HG02840 (cell line): Measurements from ENCODE around the gene ARF6.
"Not testable (repeated sequence)": the region's sequence is repeated elsewhere in the genome, so short reads cannot be mapped to it uniquely, and the experiment has no call there.

Source experiments
- ATAC-seq: cut with Tn5 transposase; IDR thresholded peaks from one replicate; pipeline ENCODE4 v1.9.1; 2021; ENCODE audit warnings: mild to moderate bottlenecking, moderate library complexity, moderate number of reproducible peaks; ENCODE audit not compliant: unreplicated experiment, low FRiP score

The ARF6 gene

DNA sequence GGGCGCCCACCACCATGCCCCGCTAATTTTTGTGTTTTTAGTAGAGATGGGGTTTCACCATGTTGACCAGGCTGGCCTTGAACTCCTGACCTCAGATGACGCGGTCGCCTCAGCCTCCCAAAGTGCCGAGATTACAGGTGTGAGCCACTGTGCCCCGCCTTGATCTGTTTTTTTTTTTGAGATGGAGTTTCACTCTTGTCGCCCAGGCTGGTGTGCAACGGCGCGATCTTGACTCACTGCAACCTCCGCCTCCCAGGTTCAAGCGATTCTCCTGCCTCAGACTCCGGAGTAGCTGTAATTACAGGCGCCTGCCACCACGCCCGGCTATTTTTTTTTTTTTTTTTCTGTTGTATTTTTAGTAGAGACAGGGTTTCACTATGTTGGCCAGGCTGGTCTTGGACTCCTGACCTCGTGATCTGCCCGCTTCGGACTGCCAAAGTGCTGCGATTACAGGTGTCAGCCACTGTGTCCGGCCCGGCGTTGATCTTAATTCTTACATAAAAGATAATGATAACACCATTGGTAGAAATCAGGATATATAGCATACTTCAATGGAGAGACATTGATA is 9.9 kb downstream of the ARF6 start:
- not testable (repeated sequence) for ATAC-seq

DNA sequence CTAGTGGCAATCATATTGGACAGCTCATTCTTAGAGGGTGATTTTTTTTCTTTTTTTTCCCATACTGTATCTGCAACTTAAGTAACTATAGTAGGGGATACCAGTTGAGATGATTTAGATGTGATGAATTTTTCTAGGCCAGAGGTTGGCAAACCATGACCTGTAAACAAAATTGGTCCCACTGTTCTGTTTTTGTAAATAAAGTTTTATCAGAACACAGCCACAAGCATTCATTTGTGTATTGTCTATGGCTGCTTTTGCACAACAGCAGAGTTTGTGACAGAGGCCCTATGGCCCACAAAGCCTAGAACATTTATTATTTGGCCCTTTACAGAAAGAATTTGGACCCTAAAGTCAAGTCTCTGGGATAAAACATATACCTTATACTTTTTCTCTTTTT is 11.4 kb downstream of the ARF6 start:
- ATAC-seq = no peak

DNA sequence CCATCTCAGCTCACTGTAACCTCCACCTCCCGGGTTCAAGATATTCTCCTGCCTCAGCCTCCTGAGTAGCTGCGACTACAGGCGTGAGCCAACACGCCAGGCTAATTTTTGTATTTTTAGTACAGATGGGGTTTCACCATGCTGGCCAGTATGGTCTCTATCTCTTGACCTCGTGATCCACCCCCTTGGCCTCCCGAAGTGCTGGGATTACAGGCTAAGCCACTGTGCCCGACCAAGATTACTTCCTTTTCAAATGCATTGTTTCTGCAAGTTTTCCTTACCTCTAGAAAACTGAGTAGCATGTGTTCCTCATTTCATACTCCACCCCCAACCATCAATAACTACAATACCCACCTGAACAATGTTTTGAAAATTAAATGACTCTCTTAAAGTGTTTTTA is 13.1 kb downstream of the ARF6 start:
- no peak for ATAC-seq

DNA sequence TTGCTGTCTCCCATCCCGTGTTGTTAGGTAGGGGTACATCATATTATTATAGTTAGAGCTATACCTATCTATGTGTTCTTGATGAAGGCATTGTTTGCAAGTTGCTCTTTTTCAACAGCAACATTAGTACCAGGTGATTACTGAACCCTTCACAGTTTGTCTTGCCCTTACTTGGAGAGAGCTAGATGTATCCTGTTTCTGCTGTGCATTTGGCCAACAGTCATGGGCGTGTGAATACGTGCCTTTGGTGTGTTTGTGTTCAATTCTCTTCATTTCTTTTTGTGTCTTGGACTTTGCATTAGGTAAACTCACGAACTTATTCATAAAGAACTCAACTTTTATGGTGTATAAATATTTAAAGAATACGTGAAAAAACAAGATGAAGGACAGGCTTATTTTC is 14.3 kb downstream of the ARF6 start:
- no peak for ATAC-seq

DNA sequence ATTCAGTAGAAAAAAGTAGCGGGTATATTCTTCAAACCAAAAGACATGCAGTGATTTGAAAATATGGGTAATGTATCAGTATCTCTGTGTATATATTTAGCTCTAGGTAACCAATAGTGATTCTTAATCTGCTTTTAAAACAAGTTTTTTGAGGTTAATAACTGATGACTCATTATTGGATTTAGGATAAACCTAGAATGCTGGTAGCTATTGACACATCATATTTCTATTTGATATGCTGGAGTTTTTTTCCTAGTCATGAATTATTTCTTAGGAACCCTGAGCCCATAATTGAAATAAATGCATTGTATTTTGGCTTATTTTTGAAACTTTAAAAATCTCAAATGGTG is 15.5 kb downstream of the ARF6 start:
- no peak for ATAC-seq

DNA sequence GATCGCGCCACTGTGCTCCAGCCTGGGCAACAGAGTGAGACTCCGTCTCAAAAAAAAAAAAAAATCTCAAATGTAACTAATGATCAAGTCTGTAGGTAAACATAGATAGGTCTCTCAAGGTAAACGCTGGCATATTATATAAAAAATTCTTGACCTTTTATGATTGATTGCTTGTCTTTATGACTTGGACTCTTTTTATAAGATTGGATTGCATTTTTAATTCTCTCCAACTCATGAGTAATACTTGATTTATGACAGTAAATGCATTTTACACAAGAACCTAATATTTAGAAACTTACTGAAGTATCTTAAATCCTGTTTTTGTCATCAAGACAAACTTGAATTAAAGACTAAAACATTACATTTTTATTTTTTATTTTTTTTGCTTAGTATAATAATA is 16.1 kb downstream of the ARF6 start:
- no peak for ATAC-seq

DNA sequence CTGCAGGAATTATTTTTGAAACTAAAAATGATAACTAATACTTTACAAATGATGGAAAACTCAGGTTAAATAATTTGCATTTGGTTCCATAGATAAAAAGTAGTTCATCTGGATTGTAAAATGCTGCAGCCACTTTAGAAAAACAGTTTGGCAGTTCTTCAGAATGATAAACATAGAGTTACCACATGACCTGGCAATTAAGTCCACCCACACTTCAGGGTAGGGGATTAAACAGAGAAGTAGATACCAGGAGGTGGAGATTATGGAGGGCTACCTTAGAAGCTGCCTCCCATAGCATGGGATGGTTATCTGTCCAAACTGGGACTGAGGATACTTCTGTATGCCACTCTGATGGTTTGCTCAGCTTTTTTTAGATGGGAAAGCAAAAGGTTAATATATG is 22.2 kb downstream of the ARF6 start:
- no peak for ATAC-seq

DNA sequence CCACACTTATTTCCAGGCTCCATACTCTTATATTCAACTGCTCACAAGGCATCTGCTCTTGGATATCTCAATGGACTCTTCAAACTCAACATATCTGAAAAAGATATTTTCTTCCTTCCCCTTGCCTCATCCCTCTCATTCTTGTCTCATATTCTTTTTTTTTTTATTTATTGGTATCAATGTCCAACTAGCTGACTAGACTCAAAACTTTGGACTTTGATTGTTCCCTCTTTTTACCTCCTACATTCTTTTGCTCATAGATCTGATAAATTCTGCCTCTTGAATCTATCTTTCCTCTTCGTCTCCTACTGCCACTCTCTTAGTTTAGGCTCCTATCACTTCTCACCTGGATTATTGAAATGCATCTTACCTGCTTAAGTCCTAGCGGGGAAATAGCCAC is 25.8 kb downstream of the ARF6 start:
- no peak for ATAC-seq

DNA sequence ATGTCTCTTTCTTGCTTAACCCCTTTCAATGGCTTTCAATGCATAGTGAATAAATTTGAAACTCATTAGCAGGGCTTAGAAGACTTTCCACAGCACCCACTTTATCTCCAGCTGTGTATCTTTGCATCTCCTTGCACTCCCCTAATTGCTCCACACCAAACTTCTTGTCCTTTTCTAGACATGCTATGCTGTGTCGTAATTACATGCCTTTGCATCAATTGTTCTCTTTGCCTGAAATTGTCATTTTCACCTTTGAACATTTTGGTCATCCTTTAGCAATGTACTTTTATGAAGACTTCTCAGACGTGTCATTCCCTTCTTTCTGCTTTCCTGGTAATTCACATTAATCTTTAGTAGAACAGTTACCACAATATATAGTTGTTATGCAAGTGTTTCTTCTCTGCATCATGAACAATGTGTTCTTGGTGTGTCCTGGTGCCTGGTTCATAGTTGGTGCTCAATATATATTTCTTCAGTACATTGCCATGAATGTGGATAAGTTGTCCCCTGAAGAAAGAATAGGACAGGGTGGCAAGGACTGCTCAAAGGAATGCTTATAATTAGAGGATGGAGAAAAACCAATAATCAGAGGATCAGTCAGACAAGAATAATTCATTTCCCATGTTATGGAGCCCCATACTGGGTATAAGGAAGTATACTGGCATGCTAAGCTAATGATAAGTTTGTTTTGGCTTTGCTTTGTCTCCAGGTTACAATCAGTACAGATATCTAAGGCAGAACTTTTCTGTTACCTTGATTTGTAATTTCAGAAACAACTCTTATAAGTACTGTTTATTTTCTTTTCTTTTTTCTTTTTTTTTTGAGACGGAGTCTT is 27.2 kb downstream of the ARF6 start:
- ATAC-seq = no peak

DNA sequence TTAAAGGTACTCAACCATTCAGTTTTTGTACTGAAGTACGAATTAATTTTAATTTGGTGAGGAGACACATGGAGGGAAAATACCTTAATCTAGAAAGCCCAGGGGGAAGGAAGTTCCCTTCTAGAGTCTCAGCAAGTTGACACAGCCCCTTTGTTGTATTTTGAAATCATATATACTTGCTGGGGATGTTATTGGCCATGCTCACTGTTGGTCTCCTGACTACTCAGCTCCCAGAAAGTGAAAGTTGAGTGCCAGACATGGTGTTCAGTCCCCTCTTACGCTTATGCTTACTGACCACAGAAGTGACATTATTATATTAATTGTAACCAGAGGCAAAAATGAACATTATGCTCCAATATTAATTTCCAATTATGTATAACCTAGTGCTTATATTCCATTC is 28.1 kb downstream of the ARF6 start:
- no peak for ATAC-seq

DNA sequence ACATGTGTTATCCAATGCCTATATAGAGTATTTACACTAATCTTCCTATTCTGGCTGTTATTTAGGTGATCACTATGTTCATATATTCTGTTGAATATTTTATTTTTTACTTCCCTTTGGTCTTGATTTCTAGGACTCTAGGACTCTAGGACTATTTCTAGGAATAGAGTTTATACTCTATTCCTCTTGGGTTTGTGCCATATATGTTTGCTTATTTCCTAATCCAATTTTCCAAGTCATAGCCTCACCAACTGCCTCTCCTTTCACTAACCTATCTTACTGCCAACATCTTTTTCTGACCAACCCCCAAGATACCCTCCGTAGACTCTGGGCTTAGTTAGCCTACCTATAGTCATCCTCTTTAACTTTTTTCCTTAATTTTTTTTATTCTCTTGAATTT is 28.5 kb downstream of the ARF6 start:
- ATAC-seq = no peak

DNA sequence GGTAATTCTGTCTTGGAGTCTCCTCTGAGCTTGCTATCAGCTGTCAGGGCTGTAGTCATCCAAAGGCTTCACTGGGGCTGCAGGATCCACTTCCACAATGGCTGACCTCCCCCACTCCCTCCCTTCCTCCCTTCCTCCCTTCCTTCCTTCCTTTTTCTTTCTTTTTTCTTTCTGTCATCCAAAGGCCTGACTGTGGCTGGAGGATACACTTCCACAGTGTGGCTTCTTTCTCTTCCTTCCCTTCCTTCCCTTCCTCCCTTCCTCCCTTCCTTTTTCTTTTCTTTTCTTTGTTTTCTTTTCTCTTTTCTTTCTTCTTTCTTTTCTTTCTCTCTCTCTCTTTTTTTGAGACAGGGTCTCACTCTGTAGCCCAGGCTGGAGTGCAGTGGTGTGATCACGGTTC is 30.6 kb downstream of the ARF6 start:
- no peak for ATAC-seq

DNA sequence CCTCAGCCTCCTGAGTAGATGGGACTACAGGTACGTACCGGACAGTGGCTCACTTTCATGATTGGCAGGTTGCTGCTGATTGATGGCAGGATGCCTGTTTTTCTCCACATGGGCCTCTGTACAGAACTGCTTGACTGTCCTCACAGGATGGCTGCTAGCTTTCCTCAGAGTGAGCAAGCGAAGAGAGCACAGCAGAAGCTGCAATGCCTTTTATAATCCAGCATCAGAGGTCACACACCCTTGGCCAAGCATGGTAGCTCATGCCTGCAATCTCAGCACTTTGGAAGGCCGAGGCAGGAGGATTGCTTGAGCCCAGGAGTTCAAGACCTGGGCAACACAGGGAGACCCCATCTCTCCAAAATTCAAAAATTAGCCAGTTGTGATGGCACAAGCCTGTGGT is 31.0 kb downstream of the ARF6 start:
- ATAC-seq = no peak

DNA sequence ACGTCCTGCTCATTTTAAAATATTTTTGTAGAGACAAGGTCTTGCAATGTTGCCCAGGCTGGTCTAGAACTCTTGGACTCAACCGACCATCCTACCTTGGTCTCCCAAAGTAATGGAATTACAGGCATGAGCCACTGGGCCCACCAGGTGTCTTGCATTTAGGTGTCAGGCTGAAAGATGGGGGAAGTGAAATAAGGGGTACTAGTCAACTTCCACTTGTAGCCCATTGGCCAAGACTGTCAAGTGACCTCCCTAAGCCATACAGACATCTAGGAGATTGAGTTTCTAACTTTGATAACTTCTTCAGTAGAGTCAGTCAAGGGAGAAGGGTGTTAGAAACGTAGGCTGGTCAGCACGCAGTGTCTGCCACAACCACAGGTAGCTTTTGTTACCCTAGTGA is 32.0 kb downstream of the ARF6 start:
- ATAC-seq = no peak

DNA sequence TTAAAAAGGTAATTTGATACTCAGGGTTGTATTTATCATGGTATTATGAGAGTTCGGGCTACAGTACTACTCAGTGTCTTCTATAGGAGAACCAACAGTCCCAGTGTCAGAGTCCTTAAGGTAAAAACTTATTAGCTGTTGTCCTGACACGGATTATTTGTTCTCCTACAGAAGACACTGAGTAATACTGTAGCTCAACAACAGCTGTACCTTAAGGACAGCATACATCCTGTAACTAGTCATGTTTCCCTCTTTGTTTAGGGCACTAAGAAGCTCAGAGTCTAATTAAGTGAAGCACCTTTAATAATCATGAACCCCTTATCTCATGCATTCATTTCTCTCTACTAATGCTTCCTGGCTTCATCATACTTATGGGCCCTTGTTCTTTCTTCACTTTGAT is 33.9 kb downstream of the ARF6 start:
- no peak for ATAC-seq

DNA sequence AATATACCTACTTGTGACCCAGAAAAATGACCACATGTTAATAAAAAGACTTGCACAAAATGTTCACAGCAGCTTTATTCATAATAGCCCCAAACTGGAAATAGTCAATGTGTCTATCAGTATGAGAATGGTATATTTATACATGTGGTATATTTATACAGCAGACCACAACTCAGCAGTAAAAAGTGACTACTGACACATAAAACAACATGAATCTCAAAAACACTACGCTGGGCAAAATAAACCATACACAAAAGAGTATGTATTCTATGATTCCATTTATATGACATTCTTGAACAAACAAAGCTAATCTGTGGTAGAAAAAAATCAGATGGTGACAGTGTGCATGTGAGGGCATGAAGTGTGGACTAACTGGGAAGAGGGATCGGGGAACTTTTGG is 35.1 kb downstream of the ARF6 start:
- ATAC-seq = no peak

DNA sequence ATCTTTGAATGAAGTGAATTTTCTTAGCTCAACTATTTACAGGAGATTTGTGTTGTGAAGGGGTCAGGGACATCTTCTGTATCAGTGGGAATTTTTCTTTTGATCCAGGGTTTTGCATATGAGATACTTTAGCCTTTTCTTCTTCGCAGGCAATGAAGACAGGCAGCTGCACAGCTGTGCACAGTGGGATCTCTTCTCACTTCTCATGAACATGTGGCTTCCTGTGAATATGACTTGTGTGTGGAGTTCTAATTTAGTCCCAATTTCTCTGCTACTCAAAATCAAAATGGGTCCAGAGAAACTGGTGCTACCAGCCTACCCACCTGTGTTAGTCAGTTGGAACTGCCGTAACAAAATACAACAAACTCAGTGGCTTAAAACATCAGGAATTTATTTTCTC is 37.8 kb downstream of the ARF6 start:
- ATAC-seq = no peak

DNA sequence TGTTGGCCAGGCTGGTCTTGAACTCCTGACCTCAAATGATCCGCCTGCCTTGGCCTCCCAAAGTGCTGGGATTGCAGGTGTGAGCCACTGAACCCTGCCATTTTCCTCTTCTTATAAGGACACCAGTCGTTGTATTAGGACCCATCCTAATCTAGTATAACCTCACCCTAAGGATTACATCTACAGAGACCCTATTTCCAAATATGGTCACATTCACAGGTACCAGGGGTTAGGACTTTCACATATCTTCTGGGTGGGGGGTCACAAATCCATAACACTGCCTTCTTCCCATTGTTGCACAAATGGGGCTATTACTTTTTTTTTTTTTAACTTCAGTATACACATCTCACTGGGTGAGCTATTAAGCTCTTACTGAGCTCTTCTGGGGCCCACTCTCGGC is 38.6 kb downstream of the ARF6 start:
- no peak for ATAC-seq

DNA sequence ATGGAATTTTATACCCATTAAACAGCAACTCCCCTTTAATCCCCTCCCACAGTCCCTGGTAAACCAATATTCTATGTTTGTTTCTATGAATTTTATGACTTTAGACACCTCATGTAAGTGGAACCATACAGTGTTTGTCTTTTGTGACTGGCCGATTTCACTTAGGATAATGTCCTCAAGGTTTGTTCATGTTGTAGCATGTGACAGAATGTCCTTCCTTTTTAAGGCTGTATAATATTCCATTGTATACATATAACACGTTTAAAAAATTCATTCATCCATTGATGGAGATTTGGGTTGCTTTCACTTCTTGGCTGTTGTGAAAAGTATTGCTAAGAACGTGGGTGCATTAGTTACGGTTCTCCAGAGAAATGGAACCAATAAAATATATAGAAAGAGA is 40.2 kb downstream of the ARF6 start:
- no peak for ATAC-seq

DNA sequence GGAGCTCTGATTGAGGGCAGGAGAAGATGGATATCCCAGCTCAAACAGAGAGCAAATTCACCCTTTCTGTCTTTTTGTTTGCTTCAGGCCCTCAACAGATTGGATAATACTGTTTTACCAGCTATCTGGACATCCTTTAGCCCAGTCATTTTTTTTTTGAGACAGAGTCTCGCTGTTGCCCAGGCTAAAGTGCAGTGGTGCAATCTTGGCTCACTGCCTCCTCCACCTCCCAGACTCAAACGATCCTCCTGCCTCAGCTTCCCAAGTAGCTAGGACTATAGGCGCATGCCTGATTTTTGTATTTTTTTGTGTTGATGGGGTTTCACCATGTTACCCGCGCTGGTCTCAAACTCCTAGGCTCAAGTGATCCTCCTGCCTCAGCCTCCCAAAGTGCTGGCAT is 40.8 kb downstream of the ARF6 start:
- no peak for ATAC-seq

DNA sequence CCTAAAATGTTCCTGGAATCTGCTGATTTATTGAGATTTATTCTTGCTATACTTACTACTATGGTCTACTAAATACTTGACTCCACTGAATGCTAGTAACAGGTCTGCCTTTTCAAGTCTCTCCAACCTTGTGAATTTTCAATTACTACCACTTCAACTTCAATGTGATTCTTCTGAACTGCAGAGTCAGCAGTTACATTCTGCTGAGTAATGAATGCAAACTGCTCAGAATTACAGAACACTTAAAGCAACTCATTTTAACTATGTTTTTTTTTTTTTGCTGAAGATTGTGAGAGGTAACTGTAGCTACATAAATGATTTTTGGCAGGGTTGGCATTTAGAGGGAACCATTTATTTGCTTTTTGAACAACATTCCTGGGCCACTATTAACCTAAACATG is 41.8 kb downstream of the ARF6 start:
- ATAC-seq = no peak

DNA sequence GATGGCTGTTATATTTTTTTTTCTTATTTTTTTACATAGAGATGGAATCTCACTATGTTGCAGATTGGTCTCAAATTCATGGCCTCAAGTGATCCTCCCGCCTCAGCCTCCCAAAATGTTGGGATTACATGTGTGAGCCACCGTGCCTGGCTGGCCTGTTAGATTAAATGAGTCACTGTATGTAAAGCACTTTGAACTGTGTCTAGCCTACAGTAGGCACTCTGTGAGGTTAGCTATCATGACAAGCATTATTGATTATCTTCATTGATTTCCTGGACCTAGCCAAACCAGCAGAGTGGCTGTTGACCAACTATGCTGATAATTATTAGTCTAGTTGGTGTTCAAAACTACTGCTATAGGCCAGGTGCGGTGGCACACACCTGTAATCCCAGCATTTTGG is 42.6 kb downstream of the ARF6 start:
- ATAC-seq = no peak

DNA sequence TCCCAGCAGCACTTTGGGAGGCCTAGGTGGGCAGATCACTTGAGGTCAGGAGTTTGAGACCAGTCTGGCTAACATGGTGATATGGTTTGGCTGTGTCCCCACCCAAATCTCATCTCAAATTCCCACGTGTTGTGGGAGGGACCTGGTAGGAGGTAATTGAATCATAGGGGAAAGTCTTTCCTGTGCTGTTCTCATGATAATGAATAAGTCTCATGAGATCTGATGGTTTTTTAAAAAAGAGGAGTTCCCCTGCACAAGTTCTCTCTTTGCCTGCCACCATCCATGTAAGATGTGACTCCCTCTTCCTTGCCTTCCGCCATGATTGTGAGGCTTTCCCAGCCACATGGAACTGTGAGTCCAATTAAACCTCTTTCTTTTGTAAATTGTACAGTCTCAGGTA is 43.4 kb downstream of the ARF6 start:
- not testable (repeated sequence) for ATAC-seq
